ENCODE measurements around the gene SLC7A6OS. TPM values are rescaled to one million over a fixed set of nuclear protein-coding genes. Genes with fewer than 3 reads are reported as not detected.

Gene SLC7A6OS
- total RNA-seq, 4 donors from 2014 or later, result 8.8 to 18.1 (median 10.1) TPM

GRCh38 chr16:68297908-68298307 is 12.8 kb downstream of the SLC7A6OS start:
- TF ChIP-seq POLR2AphosphoS5 (IDR thresholded peaks at IDR 0.05), result no peak
- TF ChIP-seq POLR2A (IDR thresholded peaks at IDR 0.05), result no peak
- no peak for TF ChIP-seq EP300 (IDR thresholded peaks at IDR 0.05)
- TF ChIP-seq CTCF (IDR thresholded peaks at IDR 0.05), result no peak
- Histone ChIP-seq H3K27me3 (no peaks in the 10 kb centered on the region), H3K4me1 (peaks cover 32% of the 10 kb centered on the region), H3K4me3 (no peak overlapping the region), H3K36me3 (peaks cover 64% of the 10 kb centered on the region), H3K9me3 (no peaks in the 10 kb centered on the region), H3K27ac (no peak overlapping the region)
- WGBS, result 50% methylated on average over 3 of the region's 3 CpGs
- DNase-seq (ENCODE audit: low spot score in 2 of 2), result no peak

GRCh38 chr16:68296693-68297092 is 14.1 kb downstream of the SLC7A6OS start:
- Histone ChIP-seq H3K9me3 (no peaks in the 10 kb centered on the region), H3K4me1 (peaks cover 32% of the 10 kb centered on the region), H3K36me3 (peaks cover 61% of the 10 kb centered on the region), H3K27ac (no peak overlapping the region), H3K4me3 (no peak overlapping the region), H3K27me3 (no peaks in the 10 kb centered on the region)
- 87% methylated on average over 6 of the region's 6 CpGs for WGBS
- TF ChIP-seq POLR2A (IDR thresholded peaks at IDR 0.05), result no peak
- TF ChIP-seq CTCF (IDR thresholded peaks at IDR 0.05), result no peak
- no peak for TF ChIP-seq POLR2AphosphoS5 (IDR thresholded peaks at IDR 0.05)
- no peak for TF ChIP-seq EP300 (IDR thresholded peaks at IDR 0.05)
- no peak for DNase-seq (ENCODE audit: low spot score in 2 of 2)

- Histone ChIP-seq H3K27me3 (no peaks in the 10 kb centered on the region), H3K4me3 (no peak overlapping the region), H3K36me3 (peaks cover 62% of the 10 kb centered on the region), H3K4me1 (peaks cover 32% of the 10 kb centered on the region), H3K27ac (no peak overlapping the region), H3K9me3 (no peaks in the 10 kb centered on the region)
- WGBS, result 86% methylated on average over 12 of the region's 12 CpGs
- DNase-seq (ENCODE audit: low spot score in 2 of 2), result no peak
- TF ChIP-seq EP300 (IDR thresholded peaks at IDR 0.05) (no peak), POLR2A (IDR thresholded peaks at IDR 0.05) (no peak), POLR2AphosphoS5 (IDR thresholded peaks at IDR 0.05) (no peak), CTCF (IDR thresholded peaks at IDR 0.05) (no peak)
Measured at GRCh38 chr16:68296291-68296690, 14.5 kb downstream of the SLC7A6OS start.

- Histone ChIP-seq H3K36me3 (peaks cover 70% of the 10 kb centered on the region), H3K9me3 (no peaks in the 10 kb centered on the region), H3K27me3 (no peaks in the 10 kb centered on the region), H3K27ac (no peak overlapping the region), H3K4me3 (no peak overlapping the region), H3K4me1 (peaks cover 35% of the 10 kb centered on the region)
- DNase-seq (ENCODE audit: low spot score in 2 of 2), result no peak
- TF ChIP-seq POLR2AphosphoS5 (IDR thresholded peaks at IDR 0.05) (no peak), POLR2A (IDR thresholded peaks at IDR 0.05) (no peak), CTCF (IDR thresholded peaks at IDR 0.05) (no peak)
- 85% methylated on average over 5 of the region's 5 CpGs for WGBS
Measured at GRCh38 chr16:68292425-68292824, 18.3 kb downstream of the SLC7A6OS start.

GRCh38 chr16:68291227-68291626 is 19.5 kb downstream of the SLC7A6OS start:
- 66% methylated on average over 4 of the region's 4 CpGs for WGBS
- TF ChIP-seq EP300 (IDR thresholded peaks at IDR 0.05) (no peak), POLR2A (IDR thresholded peaks at IDR 0.05) (no peak), CTCF (IDR thresholded peaks at IDR 0.05) (no peak), POLR2AphosphoS5 (IDR thresholded peaks at IDR 0.05) (no peak)
- Histone ChIP-seq H3K27me3 (no peaks in the 10 kb centered on the region), H3K4me1 (peaks cover 47% of the 10 kb centered on the region), H3K27ac (no peak overlapping the region), H3K36me3 (peaks cover 62% of the 10 kb centered on the region), H3K9me3 (no peaks in the 10 kb centered on the region), H3K4me3 (no peak overlapping the region)
- DNase-seq (ENCODE audit: low spot score in 2 of 2), result no peak

Data from suprapubic skin (tissue), 4 donors.